OCI-LY7 (cell line): ENCODE data around the gene GRIN3A. TPM values are rescaled to one million over a fixed set of nuclear protein-coding genes. Genes with fewer than 3 reads are reported as not detected.

Experiments
- BruUV-seq: library from RNA; stranded (reverse); fragments of 400-500 nt; replicated peaks from 2 replicates; lab custom pipeline; 2021; lab: Mats Ljungman, UMichigan
- CTCF ChIA-PET: fragments of 300-600 bp; sonication (Branson Sonifier 250); formaldehyde crosslinking; loops from one replicate; lab custom pipeline; 2022; ENCODE audit warnings: antibody characterized with exemption; ENCODE audit not compliant: unreplicated experiment; lab: Charles Lee
- POLR2A ChIA-PET: fragments of 300-600 bp; sonication (Branson Sonifier 250); formaldehyde crosslinking; loops from one replicate; lab custom pipeline; 2022; ENCODE audit warnings: antibody characterized with exemption; lab: Charles Lee
- DNase-seq: peaks from one replicate; pipeline ENCODE4 v3.0.0-alpha.2; 2015; ENCODE audit warnings: low spot score
- H2AFZ ChIP-seq: fragments of 200-600 bp; sonication (generic), shearing (Covaris generic); 2 replicates; pipeline ENCODE4 v1.6.1; 2014; ENCODE audit warnings: mild to moderate bottlenecking, antibody characterized with exemption, low read length, moderate library complexity
- H3K27ac ChIP-seq: fragments of 200-600 bp; sonication (generic); 2 replicates; pipeline ENCODE4 v1.5.1; 2014; ENCODE audit warnings: mixed run types, low read depth, mild to moderate bottlenecking, moderate library complexity, low read length, inconsistent platforms; ENCODE audit not compliant: poor library complexity, severe bottlenecking
- H3K36me3 ChIP-seq: fragments of 200-600 bp; sonication (generic); 2 replicates; pipeline ENCODE4 v1.6.1; 2014; ENCODE audit warnings: mild to moderate bottlenecking, antibody characterized with exemption, low read length, moderate library complexity, mixed read lengths; ENCODE audit not compliant: insufficient read depth
- H3K4me1 ChIP-seq: fragments of 200-600 bp; sonication (generic); 2 replicates; pipeline ENCODE4 v1.5.1; 2014; ENCODE audit warnings: mild to moderate bottlenecking, low read length; ENCODE audit not compliant: insufficient read depth, poor library complexity, severe bottlenecking
- H3K4me2 ChIP-seq: fragments of 200-600 bp; sonication (generic); 2 replicates; pipeline ENCODE4 v1.6.1; 2014; ENCODE audit warnings: mild to moderate bottlenecking, low read length
- H3K4me3 ChIP-seq: fragments of 200-600 bp; sonication (generic); 2 replicates; pipeline ENCODE4 v1.5.1; 2014; ENCODE audit warnings: mild to moderate bottlenecking, low read depth, low read length; ENCODE audit not compliant: poor library complexity, severe bottlenecking
- H3K79me2 ChIP-seq: fragments of 200-600 bp; sonication (generic); 2 replicates; pipeline ENCODE4 v1.6.1; 2016; ENCODE audit warnings: low read depth, mild to moderate bottlenecking, low read length, moderate library complexity, mixed read lengths; ENCODE audit not compliant: insufficient read depth
- H3K9me2 ChIP-seq: fragments of 200-600 bp; sonication (generic); 2 replicates; pipeline ENCODE4 v1.6.1; 2016; ENCODE audit warnings: mild to moderate bottlenecking, low read length, mixed read lengths; ENCODE audit not compliant: insufficient read depth
- H3K9me3 ChIP-seq: fragments of 200-600 bp; sonication (generic); 2 replicates; pipeline ENCODE4 v1.6.1; 2014; ENCODE audit warnings: mild to moderate bottlenecking, mixed run types, low read length, mixed read lengths
- H4K20me1 ChIP-seq: fragments of 200-600 bp; sonication (generic); 2 replicates; pipeline ENCODE4 v1.6.1; 2014; ENCODE audit warnings: mild to moderate bottlenecking, antibody characterized with exemption, low read length, moderate library complexity, mixed read lengths; ENCODE audit not compliant: insufficient read depth
- EZH2phosphoT487 ChIP-seq: fragments of 200-600 bp; sonication (generic); IDR thresholded peaks from 2 replicates; pipeline ENCODE4 v1.6.1; 2018; ENCODE audit warnings: low read depth, borderline replicate concordance, mild to moderate bottlenecking, mixed run types, antibody characterized with exemption, low read length, moderate library complexity, mixed read lengths
- intact Hi-C: fragments of 100-400 bp; cut with micrococcal nuclease; formaldehyde crosslinking; loops from one replicate; pipeline ENCODE4 v1.10.0; 2022; ENCODE audit not compliant: unreplicated experiment
- total RNA-seq, 2 experiments: library from RNA; depleted of rRNA in 1 of 2; stranded (reverse); fragments of >200 nt in 1 of 2; shearing (Covaris generic) in 1 of 2; gene quantifications; 2 replicates each; pipeline ENCODE4 v1.2.3, GENCODE V29; 2014 to 2022
- TF ChIP-seq, protein P1 (sequence below): fragments of 200-600 bp; sonication (generic); conservative IDR thresholded peaks from 2 replicates; pipeline ENCODE4 v1.5.1; 2014; ENCODE audit warnings: mild to moderate bottlenecking, antibody characterized with exemption, low read length, moderate library complexity, mixed read lengths

GRIN3A gene
- total RNA-seq, 2 experiments from 2014 or later: not detected

DNA sequence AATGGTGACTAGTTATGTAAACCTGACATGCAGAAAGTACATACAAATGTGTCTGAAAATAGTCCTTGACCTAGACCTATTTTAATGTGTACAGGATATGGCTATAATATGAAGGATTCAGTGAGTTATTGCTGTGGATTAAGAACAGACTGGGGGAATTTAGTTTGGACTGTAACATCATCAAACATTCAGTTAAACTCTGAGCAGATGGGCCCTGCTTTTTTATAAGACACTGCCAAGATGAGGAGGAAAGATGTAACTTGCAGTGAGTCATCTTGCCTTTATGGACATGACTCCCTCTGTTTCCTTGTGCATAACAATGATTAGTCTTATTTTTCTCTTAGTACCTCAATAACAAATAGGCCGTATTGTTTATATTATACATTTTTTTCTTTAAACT lies 155.9 kb downstream of the GRIN3A start:
- no peaks in the 10 kb centered on the region for H3K79me2 ChIP-seq
- BruUV-seq: no TSS peak
- POLR2A ChIA-PET: interaction anchor here (0.6 kb wide), 1 partner anchor 209 kb away, joined by 4 read pairs; no protein-coding TSS in a partner anchor
- no peaks in the 10 kb centered on the region for H4K20me1 ChIP-seq
- no peaks in the 10 kb centered on the region for H3K36me3 ChIP-seq
- H3K27ac ChIP-seq: no peak overlapping the region
- CTCF ChIA-PET: no interaction called here
- no peak overlapping the region for H3K4me2 ChIP-seq
- no peak for TF ChIP-seq EZH2phosphoT487
- TF ChIP-seq, protein P1, sequence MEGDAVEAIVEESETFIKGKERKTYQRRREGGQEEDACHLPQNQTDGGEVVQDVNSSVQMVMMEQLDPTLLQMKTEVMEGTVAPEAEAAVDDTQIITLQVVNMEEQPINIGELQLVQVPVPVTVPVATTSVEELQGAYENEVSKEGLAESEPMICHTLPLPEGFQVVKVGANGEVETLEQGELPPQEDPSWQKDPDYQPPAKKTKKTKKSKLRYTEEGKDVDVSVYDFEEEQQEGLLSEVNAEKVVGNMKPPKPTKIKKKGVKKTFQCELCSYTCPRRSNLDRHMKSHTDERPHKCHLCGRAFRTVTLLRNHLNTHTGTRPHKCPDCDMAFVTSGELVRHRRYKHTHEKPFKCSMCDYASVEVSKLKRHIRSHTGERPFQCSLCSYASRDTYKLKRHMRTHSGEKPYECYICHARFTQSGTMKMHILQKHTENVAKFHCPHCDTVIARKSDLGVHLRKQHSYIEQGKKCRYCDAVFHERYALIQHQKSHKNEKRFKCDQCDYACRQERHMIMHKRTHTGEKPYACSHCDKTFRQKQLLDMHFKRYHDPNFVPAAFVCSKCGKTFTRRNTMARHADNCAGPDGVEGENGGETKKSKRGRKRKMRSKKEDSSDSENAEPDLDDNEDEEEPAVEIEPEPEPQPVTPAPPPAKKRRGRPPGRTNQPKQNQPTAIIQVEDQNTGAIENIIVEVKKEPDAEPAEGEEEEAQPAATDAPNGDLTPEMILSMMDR: no peak
- H2AFZ ChIP-seq: no peak overlapping the region
- intact Hi-C loops: no loop called here
- H3K9me3 ChIP-seq: no peaks in the 10 kb centered on the region
- H3K9me2 ChIP-seq: no peaks in the 10 kb centered on the region
- H3K4me1 ChIP-seq: no peaks in the 10 kb centered on the region
- H3K4me3 ChIP-seq: no peak overlapping the region
- DNase-seq: no peak

DNA sequence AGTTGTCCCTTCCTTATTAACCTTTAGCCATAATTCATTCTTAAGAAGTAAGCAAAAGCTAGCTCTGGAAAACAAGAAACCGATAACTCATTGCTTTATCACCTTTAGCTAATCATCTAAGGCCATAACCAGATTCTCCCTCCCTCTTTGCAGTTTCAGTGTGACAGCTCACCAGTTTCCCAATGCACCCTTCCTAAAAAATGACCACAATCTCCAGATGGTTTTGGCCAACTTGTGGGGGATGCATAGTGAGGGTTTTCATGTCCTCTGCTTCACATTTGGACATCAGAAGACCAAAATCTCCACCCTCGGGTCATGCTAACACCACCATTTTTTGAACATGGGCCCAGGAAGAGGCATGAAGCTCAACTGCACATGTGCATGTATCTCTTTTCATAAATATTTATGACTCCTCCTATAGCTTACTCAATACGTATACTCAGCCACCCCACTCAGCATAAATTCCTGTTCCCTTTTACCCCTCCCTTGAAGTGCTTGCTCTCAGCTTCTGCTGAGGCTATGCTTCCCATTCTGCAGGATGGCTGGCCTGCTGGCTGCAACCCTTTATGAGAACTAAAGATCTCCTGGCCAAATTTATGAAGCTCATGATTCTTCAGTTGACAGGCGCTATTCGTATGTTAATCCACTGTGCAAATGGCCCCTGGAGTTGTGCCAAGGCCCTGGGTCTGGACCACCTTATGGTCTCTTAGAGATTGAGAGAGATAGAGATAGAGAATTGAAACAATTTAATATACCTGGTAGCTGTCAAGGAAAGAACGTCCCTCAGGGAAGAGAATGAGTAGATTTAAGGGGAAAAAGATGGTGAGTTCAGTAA lies 158.5 kb downstream of the GRIN3A start:
- no peak for DNase-seq
- Histone ChIP-seq H3K4me2 (no peak overlapping the region), H3K79me2 (no peaks in the 10 kb centered on the region), H3K4me3 (no peak overlapping the region), H3K27ac (no peak overlapping the region), H3K36me3 (no peaks in the 10 kb centered on the region), H2AFZ (no peak overlapping the region), H4K20me1 (no peaks in the 10 kb centered on the region), H3K9me3 (no peaks in the 10 kb centered on the region), H3K9me2 (no peaks in the 10 kb centered on the region), H3K4me1 (no peaks in the 10 kb centered on the region)
- ChIA-PET CTCF (interaction anchor here (0.5 kb wide), 1 partner anchor 102 kb away, joined by 3 read pairs; no protein-coding TSS in a partner anchor), POLR2A (interaction anchor here (0.7 kb wide), 1 partner anchor 15 kb away, joined by 3 read pairs; no protein-coding TSS in a partner anchor)
- intact Hi-C loops: no loop called here
- no peak for TF ChIP-seq EZH2phosphoT487
- TF ChIP-seq, protein P1: no peak
- BruUV-seq: no TSS peak

DNA sequence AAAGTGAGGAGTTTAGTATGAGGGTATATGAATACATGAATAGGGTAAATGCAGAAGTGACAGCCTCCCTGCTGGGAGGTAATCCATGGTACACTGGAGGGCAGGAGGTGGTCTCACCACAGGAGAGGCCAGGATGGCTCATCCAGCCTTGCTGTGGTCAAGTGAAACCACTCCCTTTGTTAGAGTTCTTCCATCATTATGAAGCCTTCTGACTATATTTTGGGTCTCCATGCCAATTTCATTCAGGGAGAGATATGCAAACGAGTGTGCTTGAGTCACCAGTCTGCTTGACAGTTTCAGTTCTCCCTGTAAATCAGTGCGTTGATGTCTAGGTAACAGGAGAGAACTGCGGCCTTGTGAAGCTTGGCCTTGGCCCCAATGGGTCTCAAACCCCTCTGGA lies 160.1 kb downstream of the GRIN3A start:
- intact Hi-C loops: no loop called here
- Histone ChIP-seq H3K4me3 (no peak overlapping the region), H2AFZ (no peak overlapping the region), H3K27ac (no peak overlapping the region), H3K9me3 (no peaks in the 10 kb centered on the region), H3K9me2 (no peaks in the 10 kb centered on the region), H3K4me1 (no peaks in the 10 kb centered on the region), H3K4me2 (no peak overlapping the region), H3K36me3 (no peaks in the 10 kb centered on the region), H3K79me2 (no peaks in the 10 kb centered on the region), H4K20me1 (no peaks in the 10 kb centered on the region)
- BruUV-seq: no TSS peak
- TF ChIP-seq, protein P1: no peak
- TF ChIP-seq EZH2phosphoT487: no peak
- ChIA-PET POLR2A (interaction anchor here (0.5 kb wide), 1 partner anchor 196 kb away, joined by 3 read pairs; no protein-coding TSS in a partner anchor), CTCF (no interaction called here)
- DNase-seq: no peak
